PC-9 (cell line): Measurements from ENCODE around the gene BPHL.
"Not testable (repeated sequence)": the region's sequence is repeated elsewhere in the genome, so short reads cannot be mapped to it uniquely, and the experiment has no call there.

Experiments used
- CTCF ChIP-seq: fragments of 200-600 bp; sonication (generic); conservative IDR thresholded peaks from 2 replicates; pipeline ENCODE4 v1.6.1; 2017; ENCODE audit warnings: mixed run types, antibody characterized with exemption, mild to moderate bottlenecking, moderate library complexity
- EZH2 ChIP-seq: fragments of 200-600 bp; sonication (generic); IDR thresholded peaks from 2 replicates; pipeline ENCODE4 v1.8.0; 2017; ENCODE audit warnings: antibody characterized with exemption, low read depth

- TF ChIP-seq CTCF, EZH2: not testable (repeated sequence)
Observed at GRCh38 chr6:3172789-3173188, 54.3 kb downstream of the BPHL start.
